Body of pancreas (tissue), 4 donors: ENCODE data around the gene USP53.

Experiments
- POLR2A ChIP-seq, 3 donors: fragments of 450-650 bp; IDR thresholded peaks; one replicate each; pipeline ENCODE4 v1.6.1; 2016; ENCODE audit warnings: antibody characterized with exemption in 3 of 3, mild to moderate bottlenecking in 2 of 3
- TF ChIP-seq, protein P1 (sequence below), 7 experiments: fragments of 450-650 bp in 4 of 7; fragments of 200-600 bp in 3 of 7; sonication (generic) in 3 of 7; IDR thresholded peaks; one replicate each; pipeline ENCODE4 v1.5.1; 2016 to 2019; ENCODE audit warnings: antibody characterized with exemption in 7 of 7

DNA sequence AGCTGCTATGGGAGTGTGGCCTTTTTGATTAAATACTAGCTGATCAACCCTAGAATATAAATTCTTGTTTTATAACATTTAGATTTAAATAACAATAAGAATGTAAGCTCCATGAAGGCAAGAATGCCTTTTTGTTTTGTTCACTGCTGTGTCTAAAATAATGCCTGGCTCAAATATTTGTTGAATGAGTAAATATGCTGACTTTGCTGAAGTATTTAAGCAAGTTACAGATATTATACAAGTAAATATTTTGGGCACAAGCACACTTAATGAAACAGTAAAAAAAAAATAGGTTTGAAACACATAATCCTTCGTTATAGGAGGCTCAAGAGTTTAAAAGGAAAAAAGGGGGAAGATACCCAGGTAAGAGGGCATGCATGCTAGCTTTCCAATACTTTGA is 85.3 kb downstream of the USP53 start:
- TF ChIP-seq, protein P1, sequence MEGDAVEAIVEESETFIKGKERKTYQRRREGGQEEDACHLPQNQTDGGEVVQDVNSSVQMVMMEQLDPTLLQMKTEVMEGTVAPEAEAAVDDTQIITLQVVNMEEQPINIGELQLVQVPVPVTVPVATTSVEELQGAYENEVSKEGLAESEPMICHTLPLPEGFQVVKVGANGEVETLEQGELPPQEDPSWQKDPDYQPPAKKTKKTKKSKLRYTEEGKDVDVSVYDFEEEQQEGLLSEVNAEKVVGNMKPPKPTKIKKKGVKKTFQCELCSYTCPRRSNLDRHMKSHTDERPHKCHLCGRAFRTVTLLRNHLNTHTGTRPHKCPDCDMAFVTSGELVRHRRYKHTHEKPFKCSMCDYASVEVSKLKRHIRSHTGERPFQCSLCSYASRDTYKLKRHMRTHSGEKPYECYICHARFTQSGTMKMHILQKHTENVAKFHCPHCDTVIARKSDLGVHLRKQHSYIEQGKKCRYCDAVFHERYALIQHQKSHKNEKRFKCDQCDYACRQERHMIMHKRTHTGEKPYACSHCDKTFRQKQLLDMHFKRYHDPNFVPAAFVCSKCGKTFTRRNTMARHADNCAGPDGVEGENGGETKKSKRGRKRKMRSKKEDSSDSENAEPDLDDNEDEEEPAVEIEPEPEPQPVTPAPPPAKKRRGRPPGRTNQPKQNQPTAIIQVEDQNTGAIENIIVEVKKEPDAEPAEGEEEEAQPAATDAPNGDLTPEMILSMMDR (IDR thresholded peaks at IDR 0.05) = no peak
- no peak for TF ChIP-seq POLR2A (IDR thresholded peaks at IDR 0.05)
